Measurements from ENCODE around the gene FOXP1. TPM values are rescaled to one million over a fixed set of nuclear protein-coding genes. Genes with fewer than 3 reads are reported as not detected.

The FOXP1 gene
- total RNA-seq, 1 donor from 2014 or later, result 107 TPM

DNA sequence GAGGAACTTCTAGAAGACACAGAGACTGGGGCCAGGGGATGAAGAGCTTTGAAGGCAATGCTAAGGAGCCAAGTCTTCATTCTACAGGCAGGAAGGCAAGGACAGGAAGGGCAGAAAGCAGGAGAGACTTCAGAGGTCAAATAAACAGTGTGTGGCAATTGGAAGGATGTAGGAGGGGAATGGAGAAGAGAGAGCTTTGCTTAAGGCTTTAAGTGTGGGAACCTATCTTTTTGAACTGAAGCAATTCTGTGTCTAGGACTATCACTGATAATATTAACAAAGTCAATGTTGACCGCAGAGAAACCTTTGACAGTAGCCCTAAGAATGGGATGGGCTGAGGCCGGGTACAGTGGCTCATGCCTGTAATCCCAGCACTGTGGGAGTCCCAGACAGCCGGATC lies 325.0 kb downstream of the FOXP1 start:
- no peaks in the 10 kb centered on the region for H3K9me3 ChIP-seq (ENCODE audit: insufficient read depth, low read depth, low read length)
- DNase-seq (ENCODE audit: low read depth) (no peak), FAIRE-seq (no peak)
- no peaks in the 10 kb centered on the region for H4K20me1 ChIP-seq (ENCODE audit: insufficient read depth, low read length)
- H3K27me3 ChIP-seq (ENCODE audit: insufficient read depth, low read length), result no peaks in the 10 kb centered on the region
- H3K9ac ChIP-seq (ENCODE audit: low read length), result peak overlapping the region; percentile 45
- H3K4me1 ChIP-seq (ENCODE audit: insufficient read depth, low read length), result peaks cover 29% of the 10 kb centered on the region
- peak overlapping the region; percentile 76 for H3K27ac ChIP-seq (ENCODE audit: low read depth, low read length)
- H3K4me2 ChIP-seq (ENCODE audit: low read length), result peak overlapping the region; percentile 60
- peaks cover 31% of the 10 kb centered on the region for H3K4me1 Mint-ChIP-seq (ENCODE audit: low read depth, unreplicated experiment)
- H3K27ac Mint-ChIP-seq (ENCODE audit: unreplicated experiment), result peak overlapping the region; percentile 28
- no peaks in the 10 kb centered on the region for H3K27me3 Mint-ChIP-seq (ENCODE audit: low read depth, unreplicated experiment)
- H3K79me2 ChIP-seq (ENCODE audit: insufficient read depth, low read length), result peaks cover 28% of the 10 kb centered on the region
- no peak overlapping the region for H2AFZ ChIP-seq (ENCODE audit: low read depth, low read length)
- H3K4me3 ChIP-seq (ENCODE audit: insufficient read depth, low read depth, low read length), result no peak overlapping the region
- no peaks in the 10 kb centered on the region for H3K9me3 Mint-ChIP-seq (ENCODE audit: unreplicated experiment)
- peak overlapping the region; percentile 0 for H3K4me3 Mint-ChIP-seq (ENCODE audit: unreplicated experiment)
- H3K36me3 Mint-ChIP-seq (ENCODE audit: low read depth, unreplicated experiment), result peaks cover 2% of the 10 kb centered on the region
- no peak for TF ChIP-seq EZH2 (IDR thresholded peaks at IDR 0.05; ENCODE audit: insufficient read depth, low read length)
- TF ChIP-seq, protein P1, sequence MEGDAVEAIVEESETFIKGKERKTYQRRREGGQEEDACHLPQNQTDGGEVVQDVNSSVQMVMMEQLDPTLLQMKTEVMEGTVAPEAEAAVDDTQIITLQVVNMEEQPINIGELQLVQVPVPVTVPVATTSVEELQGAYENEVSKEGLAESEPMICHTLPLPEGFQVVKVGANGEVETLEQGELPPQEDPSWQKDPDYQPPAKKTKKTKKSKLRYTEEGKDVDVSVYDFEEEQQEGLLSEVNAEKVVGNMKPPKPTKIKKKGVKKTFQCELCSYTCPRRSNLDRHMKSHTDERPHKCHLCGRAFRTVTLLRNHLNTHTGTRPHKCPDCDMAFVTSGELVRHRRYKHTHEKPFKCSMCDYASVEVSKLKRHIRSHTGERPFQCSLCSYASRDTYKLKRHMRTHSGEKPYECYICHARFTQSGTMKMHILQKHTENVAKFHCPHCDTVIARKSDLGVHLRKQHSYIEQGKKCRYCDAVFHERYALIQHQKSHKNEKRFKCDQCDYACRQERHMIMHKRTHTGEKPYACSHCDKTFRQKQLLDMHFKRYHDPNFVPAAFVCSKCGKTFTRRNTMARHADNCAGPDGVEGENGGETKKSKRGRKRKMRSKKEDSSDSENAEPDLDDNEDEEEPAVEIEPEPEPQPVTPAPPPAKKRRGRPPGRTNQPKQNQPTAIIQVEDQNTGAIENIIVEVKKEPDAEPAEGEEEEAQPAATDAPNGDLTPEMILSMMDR (IDR thresholded peaks at IDR 0.05; ENCODE audit: insufficient read depth, low read depth, low read length), result no peak
- peaks cover 2% of the 10 kb centered on the region for H3K36me3 ChIP-seq (ENCODE audit: insufficient read depth, low read length)

DNA sequence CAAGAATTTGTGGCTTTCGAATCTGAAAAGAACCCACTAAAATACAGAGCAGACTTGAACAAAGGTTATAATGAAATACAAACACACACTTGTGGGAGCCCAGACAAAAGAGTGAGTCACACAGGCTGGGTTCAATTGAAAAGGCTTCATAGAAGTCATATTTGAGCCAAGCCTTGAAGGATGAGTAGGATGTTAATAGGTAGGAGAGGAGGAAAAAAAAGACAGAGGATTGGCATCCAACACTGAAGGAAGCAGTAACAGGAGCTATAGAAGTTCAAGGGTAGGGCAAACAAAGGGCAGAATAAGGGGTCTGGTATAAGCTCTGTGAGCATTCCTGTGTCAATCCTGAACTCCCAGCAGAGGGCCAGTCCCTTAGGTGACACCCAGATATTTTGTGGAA lies 325.4 kb downstream of the FOXP1 start:
- Histone ChIP-seq H3K4me1 (ENCODE audit: insufficient read depth, low read length) (peaks cover 27% of the 10 kb centered on the region), H3K79me2 (ENCODE audit: insufficient read depth, low read length) (peaks cover 28% of the 10 kb centered on the region), H3K27ac (ENCODE audit: low read depth, low read length) (peak overlapping the region; percentile 76), H3K4me2 (ENCODE audit: low read length) (peak overlapping the region; percentile 60), H3K9me3 (ENCODE audit: insufficient read depth, low read depth, low read length) (no peaks in the 10 kb centered on the region), H2AFZ (ENCODE audit: low read depth, low read length) (no peak overlapping the region), H3K9ac (ENCODE audit: low read length) (peak overlapping the region; percentile 45), H4K20me1 (ENCODE audit: insufficient read depth, low read length) (no peaks in the 10 kb centered on the region), H3K4me3 (ENCODE audit: insufficient read depth, low read depth, low read length) (no peak overlapping the region), H3K36me3 (ENCODE audit: insufficient read depth, low read length) (peaks cover 2% of the 10 kb centered on the region), H3K27me3 (ENCODE audit: insufficient read depth, low read length) (no peaks in the 10 kb centered on the region)
- H3K9me3 Mint-ChIP-seq (ENCODE audit: unreplicated experiment), result no peaks in the 10 kb centered on the region
- no peaks in the 10 kb centered on the region for H3K27me3 Mint-ChIP-seq (ENCODE audit: low read depth, unreplicated experiment)
- no peak for TF ChIP-seq EZH2 (IDR thresholded peaks at IDR 0.05; ENCODE audit: insufficient read depth, low read length)
- TF ChIP-seq, protein P1 (IDR thresholded peaks at IDR 0.05; ENCODE audit: insufficient read depth, low read depth, low read length), result no peak
- DNase-seq (ENCODE audit: low read depth) (peak; percentile 96), FAIRE-seq (peak; percentile 97)
- H3K27ac Mint-ChIP-seq (ENCODE audit: unreplicated experiment), result peak overlapping the region; percentile 28
- peaks cover 2% of the 10 kb centered on the region for H3K36me3 Mint-ChIP-seq (ENCODE audit: low read depth, unreplicated experiment)
- H3K4me3 Mint-ChIP-seq (ENCODE audit: unreplicated experiment), result no peak overlapping the region
- H3K4me1 Mint-ChIP-seq (ENCODE audit: low read depth, unreplicated experiment), result peaks cover 31% of the 10 kb centered on the region

DNA sequence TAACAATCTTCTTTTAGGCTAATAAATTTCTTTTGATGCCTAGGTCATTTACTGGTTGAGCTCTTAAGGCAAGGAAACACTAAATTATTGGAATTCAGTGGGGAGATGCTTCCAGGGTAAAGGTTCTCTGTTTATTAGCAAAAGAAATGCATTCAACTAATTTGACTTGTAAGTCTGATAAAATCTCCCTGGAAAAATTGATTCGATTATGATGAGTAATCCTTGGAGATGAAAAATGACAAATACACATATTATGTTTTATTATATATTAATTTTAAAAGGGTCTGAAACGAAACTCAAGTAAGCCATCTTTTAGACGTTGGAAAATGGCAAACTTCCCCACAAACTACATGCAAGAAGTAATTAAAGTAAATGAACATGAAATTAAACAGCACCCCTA lies 328.0 kb downstream of the FOXP1 start:
- H3K4me3 ChIP-seq (ENCODE audit: insufficient read depth, low read depth, low read length), result no peak overlapping the region
- H3K9me3 ChIP-seq (ENCODE audit: insufficient read depth, low read depth, low read length), result no peaks in the 10 kb centered on the region
- H3K79me2 ChIP-seq (ENCODE audit: insufficient read depth, low read length), result peaks cover 21% of the 10 kb centered on the region
- H3K9ac ChIP-seq (ENCODE audit: low read length), result no peak overlapping the region
- H3K36me3 ChIP-seq (ENCODE audit: insufficient read depth, low read length), result peaks cover 2% of the 10 kb centered on the region
- no peak overlapping the region for H3K4me3 Mint-ChIP-seq (ENCODE audit: unreplicated experiment)
- FAIRE-seq, result no peak
- no peaks in the 10 kb centered on the region for H3K27me3 Mint-ChIP-seq (ENCODE audit: low read depth, unreplicated experiment)
- no peak overlapping the region for H3K4me2 ChIP-seq (ENCODE audit: low read length)
- H3K36me3 Mint-ChIP-seq (ENCODE audit: low read depth, unreplicated experiment), result peaks cover 5% of the 10 kb centered on the region
- no peak overlapping the region for H2AFZ ChIP-seq (ENCODE audit: low read depth, low read length)
- H3K27ac ChIP-seq (ENCODE audit: low read depth, low read length), result no peak overlapping the region
- H3K27me3 ChIP-seq (ENCODE audit: insufficient read depth, low read length), result no peaks in the 10 kb centered on the region
- peaks cover 44% of the 10 kb centered on the region for H3K4me1 Mint-ChIP-seq (ENCODE audit: low read depth, unreplicated experiment)
- no peak overlapping the region for H3K27ac Mint-ChIP-seq (ENCODE audit: unreplicated experiment)
- H3K4me1 ChIP-seq (ENCODE audit: insufficient read depth, low read length), result peaks cover 39% of the 10 kb centered on the region
- H4K20me1 ChIP-seq (ENCODE audit: insufficient read depth, low read length), result no peaks in the 10 kb centered on the region
- DNase-seq (ENCODE audit: low read depth), result no peak
- H3K9me3 Mint-ChIP-seq (ENCODE audit: unreplicated experiment), result no peaks in the 10 kb centered on the region
- TF ChIP-seq, protein P1 (IDR thresholded peaks at IDR 0.05; ENCODE audit: insufficient read depth, low read depth, low read length), result no peak
- no peak for TF ChIP-seq EZH2 (IDR thresholded peaks at IDR 0.05; ENCODE audit: insufficient read depth, low read length)

Data from astrocyte (in vitro differentiated cells and primary cell).